ENCODE data around the gene ARHGEF25.
"Not testable (repeated sequence)": the region's sequence is repeated elsewhere in the genome, so short reads cannot be mapped to it uniquely, and the experiment has no call there.

Gene ARHGEF25

DNA sequence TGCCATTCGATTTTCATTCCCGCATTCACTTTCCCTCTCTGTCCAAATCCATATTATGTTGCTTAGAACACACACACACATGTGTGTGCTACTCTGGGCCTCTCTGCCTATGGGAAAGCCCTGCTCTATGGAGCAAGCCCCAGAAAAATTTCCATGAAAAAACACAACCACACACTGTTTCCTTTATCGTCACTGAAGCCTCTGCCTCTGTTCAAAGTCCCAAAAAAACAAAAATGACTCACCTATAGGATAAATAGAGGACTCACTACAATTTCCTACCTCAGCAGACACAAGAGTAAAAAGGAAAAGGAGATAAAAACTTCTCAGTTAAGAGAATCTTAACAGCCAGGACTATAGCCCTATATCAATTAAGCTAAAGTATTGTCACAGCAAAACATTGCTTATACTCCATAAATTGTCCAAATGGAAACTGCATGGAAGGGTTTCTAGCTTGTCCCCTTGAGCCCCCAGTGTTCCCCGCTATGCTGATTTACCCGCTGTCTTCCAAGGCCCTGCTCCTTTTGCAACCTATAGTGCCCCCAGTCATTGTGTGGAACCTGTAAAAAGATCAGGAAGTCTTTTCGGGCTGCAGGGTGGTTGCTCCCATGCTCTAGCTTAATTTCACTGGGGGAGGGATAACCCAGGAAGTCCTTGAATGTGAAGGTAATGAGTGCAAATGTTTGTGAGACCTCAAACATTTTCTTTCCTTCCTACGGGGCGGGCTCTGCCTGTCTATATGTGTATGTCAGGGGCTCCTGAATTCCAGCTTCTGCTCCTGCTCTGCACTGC lies 31.4 kb upstream of the ARHGEF25 start:
- H3K36me3 Mint-ChIP-seq (ENCODE audit: low read depth): no peaks in the 10 kb centered on the region
- no peak overlapping the region for H3K27ac Mint-ChIP-seq
- H3K4me3 Mint-ChIP-seq: no peak overlapping the region
- no peaks in the 10 kb centered on the region for H3K9me3 Mint-ChIP-seq
- peaks cover 4% of the 10 kb centered on the region for H3K4me1 Mint-ChIP-seq (ENCODE audit: low read depth)
- no peak for DNase-seq (ENCODE audit: low spot score)
- H3K27me3 Mint-ChIP-seq (ENCODE audit: low read depth): no peaks in the 10 kb centered on the region

DNA sequence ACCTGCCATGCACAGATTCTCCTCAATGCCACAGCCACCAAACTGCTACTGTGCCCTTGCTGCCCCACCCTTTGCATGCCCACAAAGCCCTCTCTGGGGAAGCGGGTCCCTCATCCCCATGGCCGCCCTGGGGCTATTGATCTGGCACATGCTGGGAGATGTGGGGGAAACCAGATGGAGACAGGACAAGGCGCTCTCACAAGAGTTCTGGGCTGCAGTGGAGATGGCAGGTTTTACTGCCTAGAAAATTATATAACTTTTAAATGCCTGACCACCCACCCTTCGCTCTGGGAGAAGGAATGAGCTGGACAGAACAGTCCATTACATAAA lies 30.8 kb upstream of the ARHGEF25 start:
- Mint-ChIP-seq H3K36me3 (ENCODE audit: low read depth) (no peaks in the 10 kb centered on the region), H3K27me3 (ENCODE audit: low read depth) (no peaks in the 10 kb centered on the region), H3K4me3 (no peak overlapping the region), H3K9me3 (no peaks in the 10 kb centered on the region), H3K27ac (no peak overlapping the region), H3K4me1 (ENCODE audit: low read depth) (peaks cover 4% of the 10 kb centered on the region)
- DNase-seq (ENCODE audit: low spot score): no peak

DNA sequence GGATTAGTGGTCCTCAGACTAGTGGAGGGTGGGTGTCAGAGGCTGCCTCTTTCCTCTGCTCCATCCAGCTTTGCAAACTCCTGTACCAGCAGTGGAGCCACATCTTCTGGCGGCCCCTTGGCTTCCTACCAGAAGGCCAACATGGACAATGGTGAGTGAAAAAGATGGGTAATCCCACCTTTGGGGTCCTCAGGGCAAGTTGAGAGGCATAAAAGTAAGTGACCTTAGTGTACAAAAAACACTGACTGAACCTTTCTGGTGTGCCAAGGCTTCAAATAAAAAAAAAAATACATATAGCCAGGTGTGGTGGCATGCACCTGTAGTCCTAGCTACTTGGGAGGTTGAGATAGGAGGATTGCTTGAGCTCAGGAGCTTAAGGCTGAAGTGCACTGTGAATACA lies 29.4 kb upstream of the ARHGEF25 start:
- Mint-ChIP-seq H3K9me3 (no peaks in the 10 kb centered on the region), H3K4me1 (ENCODE audit: low read depth) (peaks cover 4% of the 10 kb centered on the region), H3K27me3 (ENCODE audit: low read depth) (no peaks in the 10 kb centered on the region), H3K27ac (no peak overlapping the region), H3K36me3 (ENCODE audit: low read depth) (no peaks in the 10 kb centered on the region), H3K4me3 (no peak overlapping the region)
- no peak for DNase-seq (ENCODE audit: low spot score)

DNA sequence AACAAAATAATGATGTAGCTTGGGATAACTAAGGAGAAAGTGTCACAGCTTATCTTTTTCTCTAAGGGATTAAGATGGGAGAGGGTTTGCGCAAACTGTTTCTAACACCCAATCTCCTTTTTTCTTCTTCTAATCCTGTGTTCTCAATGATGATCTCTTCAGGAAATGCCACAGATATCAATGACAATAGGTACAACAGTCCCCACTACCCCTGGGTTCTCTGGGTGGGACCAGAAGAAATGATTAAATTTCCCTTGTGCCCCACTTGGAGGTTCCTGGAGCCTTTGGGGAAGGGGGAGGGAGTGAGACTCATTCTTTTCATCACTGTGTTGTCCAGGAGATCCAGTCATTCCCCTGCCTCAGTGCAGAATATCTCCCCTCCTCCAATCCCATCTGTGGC lies 28.8 kb upstream of the ARHGEF25 start:
- H3K4me3 Mint-ChIP-seq: no peak overlapping the region
- no peak overlapping the region for H3K27ac Mint-ChIP-seq
- peaks cover 4% of the 10 kb centered on the region for H3K4me1 Mint-ChIP-seq (ENCODE audit: low read depth)
- DNase-seq (ENCODE audit: low spot score): no peak
- H3K36me3 Mint-ChIP-seq (ENCODE audit: low read depth): no peaks in the 10 kb centered on the region
- no peaks in the 10 kb centered on the region for H3K27me3 Mint-ChIP-seq (ENCODE audit: low read depth)
- no peaks in the 10 kb centered on the region for H3K9me3 Mint-ChIP-seq

DNA sequence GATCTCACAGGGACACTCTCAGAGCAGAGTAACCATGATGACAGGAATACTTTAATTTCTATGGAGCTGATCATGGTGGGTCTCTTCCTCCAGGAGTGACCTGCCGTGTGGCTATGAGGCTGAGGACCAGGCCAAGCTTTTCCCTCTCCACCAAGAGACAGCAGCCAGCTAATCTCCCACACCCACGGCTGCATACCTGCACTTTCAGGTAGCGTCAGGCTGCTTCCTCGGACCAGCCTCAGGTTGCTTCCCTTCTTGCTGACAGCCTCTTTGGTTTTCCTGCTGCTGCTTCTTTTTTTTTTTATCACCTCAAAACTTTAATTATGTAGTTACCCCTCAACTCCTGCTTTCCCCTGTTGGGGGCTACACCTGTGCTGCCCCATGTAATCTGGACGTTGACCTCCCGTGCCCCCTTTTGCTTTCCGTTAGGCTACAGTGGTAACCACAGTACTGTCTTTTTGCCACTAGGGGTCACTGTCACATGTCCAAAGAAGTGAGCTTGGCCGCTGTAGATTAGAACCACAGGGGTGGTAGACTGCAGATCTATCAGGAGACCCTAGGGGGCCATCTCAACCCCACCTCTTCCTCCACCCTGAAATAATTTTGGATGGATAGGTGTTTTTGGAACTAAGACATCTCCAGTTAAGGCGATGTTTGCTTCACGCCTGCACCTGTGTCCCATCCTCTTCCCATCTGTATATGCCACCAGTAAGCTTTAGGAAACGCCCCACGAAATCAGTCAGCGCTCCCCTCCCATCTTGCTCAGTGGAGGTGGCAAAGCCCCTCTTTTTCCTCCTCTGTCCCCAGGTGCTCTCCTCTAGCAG lies 28.0 kb upstream of the ARHGEF25 start:
- peaks cover 4% of the 10 kb centered on the region for H3K4me1 Mint-ChIP-seq (ENCODE audit: low read depth)
- H3K4me3 Mint-ChIP-seq: no peak overlapping the region
- H3K27me3 Mint-ChIP-seq (ENCODE audit: low read depth): no peaks in the 10 kb centered on the region
- no peaks in the 10 kb centered on the region for H3K9me3 Mint-ChIP-seq
- no peak overlapping the region for H3K27ac Mint-ChIP-seq
- no peaks in the 10 kb centered on the region for H3K36me3 Mint-ChIP-seq (ENCODE audit: low read depth)
- peak; percentile 63 for DNase-seq (ENCODE audit: low spot score)

DNA sequence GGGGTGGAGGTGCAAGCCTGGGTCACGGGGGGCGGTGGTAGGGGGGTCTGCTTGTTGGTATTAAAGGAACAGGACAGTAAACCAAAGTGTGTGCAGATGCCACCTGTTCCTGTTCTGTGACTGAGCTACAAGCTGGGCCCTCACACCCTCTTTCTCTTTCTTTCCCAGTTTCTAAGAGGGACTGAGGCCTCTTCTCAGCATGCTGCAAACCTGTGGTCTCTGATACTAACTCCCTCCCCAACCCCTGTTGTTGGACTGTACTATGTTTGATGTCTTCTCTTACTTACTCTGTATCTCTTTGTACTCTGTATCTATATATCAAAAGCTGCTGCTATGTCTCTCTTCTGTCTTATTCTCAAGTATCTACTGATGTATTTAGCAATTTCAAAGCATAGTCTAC lies 27.2 kb upstream of the ARHGEF25 start:
- H3K27ac Mint-ChIP-seq: no peak overlapping the region
- H3K36me3 Mint-ChIP-seq (ENCODE audit: low read depth): no peaks in the 10 kb centered on the region
- H3K4me3 Mint-ChIP-seq: no peak overlapping the region
- peaks cover 4% of the 10 kb centered on the region for H3K4me1 Mint-ChIP-seq (ENCODE audit: low read depth)
- no peak for DNase-seq (ENCODE audit: low spot score)
- H3K9me3 Mint-ChIP-seq: no peaks in the 10 kb centered on the region
- no peaks in the 10 kb centered on the region for H3K27me3 Mint-ChIP-seq (ENCODE audit: low read depth)

- Mint-ChIP-seq H3K36me3 (ENCODE audit: low read depth) (no peaks in the 10 kb centered on the region), H3K27ac (no peak overlapping the region), H3K4me3 (no peak overlapping the region), H3K4me1 (ENCODE audit: low read depth) (peaks cover 4% of the 10 kb centered on the region), H3K27me3 (ENCODE audit: low read depth) (no peaks in the 10 kb centered on the region), H3K9me3 (no peaks in the 10 kb centered on the region)
- DNase-seq (ENCODE audit: low spot score): no peak
Measured at GRCh38 chr12:57584690-57585089, 26.5 kb upstream of the ARHGEF25 start.

- Mint-ChIP-seq H3K27ac (no peak overlapping the region), H3K27me3 (ENCODE audit: low read depth) (no peaks in the 10 kb centered on the region), H3K36me3 (ENCODE audit: low read depth) (no peaks in the 10 kb centered on the region), H3K4me3 (no peak overlapping the region), H3K9me3 (no peaks in the 10 kb centered on the region), H3K4me1 (ENCODE audit: low read depth) (peaks cover 4% of the 10 kb centered on the region)
- DNase-seq (ENCODE audit: low spot score): no peak
Measured at GRCh38 chr12:57585156-57585555, 26.1 kb upstream of the ARHGEF25 start.

DNA sequence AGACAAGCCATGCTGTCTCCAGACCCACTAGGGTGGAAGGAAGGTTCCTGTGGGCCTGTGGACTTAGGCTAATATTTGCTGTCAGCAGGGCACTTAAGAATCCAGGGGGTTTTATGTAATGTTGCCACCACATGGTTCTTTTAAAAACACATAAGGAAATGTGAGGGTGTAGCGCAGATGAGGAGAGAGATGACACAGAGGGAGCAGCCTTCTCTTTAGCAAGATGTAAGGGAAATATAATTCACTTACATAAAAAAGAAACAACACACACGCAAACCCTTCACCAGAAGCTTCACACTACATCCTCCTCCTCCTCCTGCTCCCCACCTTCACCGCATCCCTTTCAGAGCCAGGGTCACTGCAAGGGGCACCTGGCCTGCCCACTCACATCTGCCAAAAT lies 25.1 kb upstream of the ARHGEF25 start:
- Mint-ChIP-seq H3K27ac (no peak overlapping the region), H3K9me3 (no peaks in the 10 kb centered on the region), H3K27me3 (ENCODE audit: low read depth) (peaks cover 2% of the 10 kb centered on the region), H3K36me3 (ENCODE audit: low read depth) (no peaks in the 10 kb centered on the region), H3K4me3 (no peak overlapping the region), H3K4me1 (ENCODE audit: low read depth) (peaks cover 10% of the 10 kb centered on the region)
- DNase-seq (ENCODE audit: low spot score): no peak

DNA sequence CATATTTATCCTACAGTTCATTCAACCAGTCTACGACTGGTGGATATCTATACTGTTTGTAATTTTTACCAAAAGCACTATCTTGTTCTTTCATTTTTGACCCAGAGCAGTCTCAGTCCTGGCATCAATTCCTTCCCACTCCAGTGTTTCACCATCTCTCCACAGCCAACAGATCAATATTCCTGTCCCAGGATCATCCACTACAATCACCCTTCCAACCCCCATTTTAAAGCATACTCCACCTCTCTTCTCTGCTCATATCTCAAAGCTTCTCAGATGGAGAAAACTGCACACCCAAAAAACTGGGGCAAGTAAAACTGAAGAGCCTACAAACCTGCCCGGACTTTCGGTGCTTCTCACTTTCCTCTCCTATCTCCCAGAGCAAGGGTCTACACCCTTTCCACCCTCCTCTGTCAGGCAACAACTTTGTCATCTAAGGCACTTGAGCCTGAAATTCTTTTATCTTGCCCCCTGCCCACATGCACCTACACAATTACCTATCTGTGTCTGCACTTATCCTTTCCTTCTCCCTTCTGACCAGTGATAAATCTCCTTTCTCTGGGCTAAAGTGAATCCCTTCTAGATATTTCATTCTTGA lies 24.3 kb upstream of the ARHGEF25 start:
- no peak for DNase-seq (ENCODE audit: low spot score)
- Mint-ChIP-seq H3K27ac (no peak overlapping the region), H3K4me3 (no peak overlapping the region), H3K27me3 (ENCODE audit: low read depth) (peaks cover 2% of the 10 kb centered on the region), H3K4me1 (ENCODE audit: low read depth) (peaks cover 13% of the 10 kb centered on the region), H3K9me3 (no peaks in the 10 kb centered on the region), H3K36me3 (ENCODE audit: low read depth) (no peaks in the 10 kb centered on the region)

GRCh38 chr12:57588951-57589610 lies 22.2 kb upstream of the ARHGEF25 start:
- not testable (repeated sequence) for H3K27me3 Mint-ChIP-seq (ENCODE audit: low read depth); H3K9me3 Mint-ChIP-seq; DNase-seq (ENCODE audit: low spot score); H3K27ac Mint-ChIP-seq; H3K4me3 Mint-ChIP-seq; H3K36me3 Mint-ChIP-seq (ENCODE audit: low read depth)
- H3K4me1 Mint-ChIP-seq (ENCODE audit: low read depth): peaks cover 21% of the 10 kb centered on the region

GRCh38 chr12:57590479-57590863 lies 20.8 kb upstream of the ARHGEF25 start:
- peaks cover 21% of the 10 kb centered on the region for H3K4me1 Mint-ChIP-seq (ENCODE audit: low read depth)
- peaks cover 2% of the 10 kb centered on the region for H3K27me3 Mint-ChIP-seq (ENCODE audit: low read depth)
- H3K9me3 Mint-ChIP-seq: no peaks in the 10 kb centered on the region
- peak overlapping the region; percentile 86 for H3K4me3 Mint-ChIP-seq
- peak overlapping the region; percentile 77 for H3K27ac Mint-ChIP-seq
- H3K36me3 Mint-ChIP-seq (ENCODE audit: low read depth): peaks cover 6% of the 10 kb centered on the region
- DNase-seq (ENCODE audit: low spot score): no peak

DNA sequence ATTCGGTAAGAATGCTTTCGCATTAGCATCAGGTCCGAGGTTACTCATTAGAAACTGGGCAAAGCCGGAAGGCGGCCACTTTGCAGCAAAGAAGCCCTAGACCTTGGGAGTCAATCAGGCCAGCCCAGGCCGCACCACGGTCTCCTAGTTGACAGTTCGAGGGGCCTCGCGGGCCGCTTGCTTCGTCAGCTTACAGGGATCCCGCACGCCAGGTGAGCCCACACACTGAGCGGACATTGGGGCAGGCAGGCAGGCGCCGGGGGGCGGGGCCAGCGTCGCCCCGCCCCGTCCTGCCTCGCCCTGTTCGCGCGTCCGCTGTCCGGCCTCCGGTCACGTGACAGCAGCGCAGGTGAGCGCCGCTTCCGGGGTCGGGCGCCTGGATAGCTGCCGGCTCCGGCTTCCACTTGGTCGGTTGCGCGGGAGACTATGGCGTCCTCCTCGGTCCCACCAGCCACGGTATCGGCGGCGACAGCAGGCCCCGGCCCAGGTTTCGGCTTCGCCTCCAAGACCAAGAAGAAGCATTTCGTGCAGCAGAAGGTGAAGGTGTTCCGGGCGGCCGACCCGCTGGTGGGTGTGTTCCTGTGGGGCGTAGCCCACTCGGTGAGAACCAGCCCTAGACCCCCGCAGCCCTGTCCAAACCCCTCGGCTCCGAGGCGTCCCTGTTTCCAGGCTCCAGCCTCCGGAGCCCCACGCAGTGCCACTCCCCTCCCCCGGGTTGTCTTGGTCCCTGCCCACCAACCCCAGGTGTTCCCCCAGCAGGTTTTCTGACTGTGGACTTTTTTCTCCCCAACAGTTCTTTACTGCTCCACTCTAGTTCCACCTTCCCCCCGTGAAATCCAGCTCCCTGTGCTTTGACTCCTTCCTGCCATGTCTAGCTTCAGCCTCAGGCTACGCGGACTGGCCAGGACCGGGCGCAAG lies 20.1 kb upstream of the ARHGEF25 start, which contains the start of gene PIP4K2C:
Gene PIP4K2C (plus strand): TSS at position 329 of the 918 bp plus-strand sequence. CDS start 98 bp downstream, at position 427.
- H3K4me1 Mint-ChIP-seq (ENCODE audit: low read depth): peaks cover 21% of the 10 kb centered on the region

More for the DNA sequence above, 20.1 kb upstream of the ARHGEF25 start, which contains the start of gene PIP4K2C:
- Mint-ChIP-seq H3K9me3 (no peaks in the 10 kb centered on the region), H3K27ac (peak within 1 kb of the TSS; percentile 77), H3K36me3 (ENCODE audit: low read depth) (peaks cover 10% of the 10 kb centered on the region), H3K4me3 (peak within 1 kb of the TSS; percentile 86), H3K27me3 (ENCODE audit: low read depth) (peaks cover 2% of the 10 kb centered on the region)
- peak; percentile 80 for DNase-seq (ENCODE audit: low spot score)

Measured in T-helper 2 cell treated with Interferon-gamma antibody and Interleukin-4, amounts not matched to agents 5 μg/mL and 100 μg/mL, for 36 hours (primary cell).